Measurements from ENCODE around the gene ACTR6. TPM values are rescaled to one million over a fixed set of nuclear protein-coding genes. Genes with fewer than 3 reads are reported as not detected.
"Not testable (repeated sequence)": the region's sequence is repeated elsewhere in the genome, so short reads cannot be mapped to it uniquely, and the experiment has no call there.

ACTR6 gene
- polyA plus RNA-seq, 6 donors from 2014 or later: 29.3 to 40.0 (median 34.9) TPM

- no peak overlapping the region for H3K27ac Mint-ChIP-seq
- peaks cover 0 to 4% of the 10 kb centered on the region in 2 donors for H3K36me3 Mint-ChIP-seq
- H3K4me1 Mint-ChIP-seq: peaks cover 9 to 10% (median 10%) of the 10 kb centered on the region in 3 donors
- DNase-seq (no peak), ATAC-seq (ENCODE audit: low read depth in 2 of 2) (no peak)
- H3K4me3 Mint-ChIP-seq: no peak overlapping the region
- H3K9me3 Mint-ChIP-seq: no peaks in the 10 kb centered on the region
- H3K27me3 Mint-ChIP-seq: no peaks in the 10 kb centered on the region
Measured at GRCh38 chr12:100168562-100168961, 32.1 kb upstream of the ACTR6 start.

- peaks cover 1 to 2% (median 2%) of the 10 kb centered on the region in 3 donors for H3K4me1 Mint-ChIP-seq
- no peak for DNase-seq
- H3K36me3 Mint-ChIP-seq: peaks cover 0 to 4% of the 10 kb centered on the region in 2 donors
- no peak for ATAC-seq (ENCODE audit: low read depth in 2 of 2)
- no peak overlapping the region for H3K27ac Mint-ChIP-seq
- no peaks in the 10 kb centered on the region for H3K9me3 Mint-ChIP-seq
- H3K27me3 Mint-ChIP-seq: no peaks in the 10 kb centered on the region
- peak overlapping the region in 1 of 8 donors; percentile 61 for H3K4me3 Mint-ChIP-seq
Measured at GRCh38 chr12:100169345-100169744, 31.3 kb upstream of the ACTR6 start.

GRCh38 chr12:100170313-100170858 lies 30.2 kb upstream of the ACTR6 start:
- Mint-ChIP-seq H3K27me3 (no peaks in the 10 kb centered on the region), H3K27ac (peak overlapping the region in 3 of 6 donors; percentile 28 to 67 (median 44)), H3K4me1 (no peaks in the 10 kb centered on the region), H3K36me3 (peaks cover 0 to 4% of the 10 kb centered on the region in 2 donors), H3K9me3 (no peaks in the 10 kb centered on the region), H3K4me3 (no peak overlapping the region)
- DNase-seq (no peak), ATAC-seq (ENCODE audit: low read depth in 2 of 2) (no peak)

- Mint-ChIP-seq H3K9me3 (no peaks in the 10 kb centered on the region), H3K36me3 (peaks cover 0 to 4% of the 10 kb centered on the region in 2 donors), H3K27me3 (no peaks in the 10 kb centered on the region), H3K4me3 (no peak overlapping the region), H3K27ac (no peak overlapping the region), H3K4me1 (no peaks in the 10 kb centered on the region)
- no peak for DNase-seq
- ATAC-seq (ENCODE audit: low read depth in 2 of 2): no peak
Measured at GRCh38 chr12:100171248-100171647, 29.4 kb upstream of the ACTR6 start.

- no peaks in the 10 kb centered on the region for H3K27me3 Mint-ChIP-seq
- H3K4me1 Mint-ChIP-seq: no peaks in the 10 kb centered on the region
- peaks cover 0 to 4% of the 10 kb centered on the region in 2 donors for H3K36me3 Mint-ChIP-seq
- H3K27ac Mint-ChIP-seq: no peak overlapping the region
- no peak for DNase-seq
- no peaks in the 10 kb centered on the region for H3K9me3 Mint-ChIP-seq
- no peak for ATAC-seq (ENCODE audit: low read depth in 2 of 2)
- H3K4me3 Mint-ChIP-seq: no peak overlapping the region
Measured at GRCh38 chr12:100173111-100173510, 27.5 kb upstream of the ACTR6 start.

- no peak for ATAC-seq (ENCODE audit: low read depth in 2 of 2)
- Mint-ChIP-seq H3K4me3 (no peak overlapping the region), H3K27me3 (no peaks in the 10 kb centered on the region), H3K4me1 (no peaks in the 10 kb centered on the region), H3K27ac (no peak overlapping the region), H3K36me3 (peaks cover 7 to 10% of the 10 kb centered on the region in 2 donors), H3K9me3 (no peaks in the 10 kb centered on the region)
- no peak for DNase-seq
Measured at GRCh38 chr12:100174495-100174894, 26.1 kb upstream of the ACTR6 start.

- DNase-seq; H3K36me3 Mint-ChIP-seq; H3K4me1 Mint-ChIP-seq; ATAC-seq (ENCODE audit: low read depth in 2 of 2); H3K27ac Mint-ChIP-seq; H3K9me3 Mint-ChIP-seq; H3K4me3 Mint-ChIP-seq; H3K27me3 Mint-ChIP-seq: not testable (repeated sequence)
Measured at GRCh38 chr12:100176493-100176892, 24.1 kb upstream of the ACTR6 start.

- Mint-ChIP-seq H3K4me1 (peaks cover 0 to 11% (median 3%) of the 10 kb centered on the region in 3 donors), H3K4me3 (no peak overlapping the region), H3K27me3 (no peaks in the 10 kb centered on the region), H3K36me3 (peaks cover 8 to 10% of the 10 kb centered on the region in 2 donors), H3K9me3 (no peaks in the 10 kb centered on the region), H3K27ac (no peak overlapping the region)
- no peak for DNase-seq
- no peak for ATAC-seq (ENCODE audit: low read depth in 2 of 2)
Measured at GRCh38 chr12:100179252-100179651, 21.4 kb upstream of the ACTR6 start.

- H3K4me1 Mint-ChIP-seq: peaks cover 6 to 22% (median 10%) of the 10 kb centered on the region in 3 donors
- H3K9me3 Mint-ChIP-seq: peaks cover 0 to 3% (median 0%) of the 10 kb centered on the region in 7 donors
- DNase-seq (no peak), ATAC-seq (ENCODE audit: low read depth in 2 of 2) (no peak)
- H3K27me3 Mint-ChIP-seq: no peaks in the 10 kb centered on the region
- peaks cover 16 to 17% of the 10 kb centered on the region in 2 donors for H3K36me3 Mint-ChIP-seq
- peak overlapping the region in 1 of 6 donors; percentile 51 for H3K27ac Mint-ChIP-seq
- H3K4me3 Mint-ChIP-seq: no peak overlapping the region
Measured at GRCh38 chr12:100184549-100185145, 16.0 kb upstream of the ACTR6 start.

GRCh38 chr12:100185361-100185894 lies 15.2 kb upstream of the ACTR6 start:
- peaks cover 16 to 18% of the 10 kb centered on the region in 2 donors for H3K36me3 Mint-ChIP-seq
- peaks cover 6 to 22% (median 10%) of the 10 kb centered on the region in 3 donors for H3K4me1 Mint-ChIP-seq
- no peaks in the 10 kb centered on the region for H3K27me3 Mint-ChIP-seq
- H3K27ac Mint-ChIP-seq: peak overlapping the region in 1 of 6 donors; percentile 78
- DNase-seq (no peak), ATAC-seq (ENCODE audit: low read depth in 2 of 2) (no peak)
- no peak overlapping the region for H3K4me3 Mint-ChIP-seq
- H3K9me3 Mint-ChIP-seq: peaks cover 0 to 3% (median 0%) of the 10 kb centered on the region in 7 donors

GRCh38 chr12:100186071-100186470 lies 14.5 kb upstream of the ACTR6 start:
- Mint-ChIP-seq H3K27me3 (no peaks in the 10 kb centered on the region), H3K9me3 (peaks cover 0 to 3% (median 0%) of the 10 kb centered on the region in 7 donors), H3K4me3 (no peak overlapping the region), H3K4me1 (peaks cover 6 to 23% (median 10%) of the 10 kb centered on the region in 3 donors), H3K27ac (no peak overlapping the region), H3K36me3 (peaks cover 16 to 18% of the 10 kb centered on the region in 2 donors)
- DNase-seq (no peak), ATAC-seq (ENCODE audit: low read depth in 2 of 2) (no peak)

GRCh38 chr12:100187068-100187467 lies 13.5 kb upstream of the ACTR6 start:
- Mint-ChIP-seq H3K9me3 (peaks cover 0 to 3% (median 0%) of the 10 kb centered on the region in 7 donors), H3K27me3 (no peaks in the 10 kb centered on the region), H3K4me1 (peaks cover 6 to 30% (median 10%) of the 10 kb centered on the region in 3 donors), H3K4me3 (no peak overlapping the region), H3K36me3 (peaks cover 16 to 18% of the 10 kb centered on the region in 2 donors), H3K27ac (no peak overlapping the region)
- ATAC-seq (ENCODE audit: low read depth in 2 of 2): no peak
- no peak for DNase-seq

GRCh38 chr12:100187857-100188519 lies 12.6 kb upstream of the ACTR6 start:
- H3K9me3 Mint-ChIP-seq: peaks cover 0 to 3% (median 0%) of the 10 kb centered on the region in 7 donors

More at GRCh38 chr12:100187857-100188519, 12.6 kb upstream of the ACTR6 start:
- Mint-ChIP-seq H3K27ac (peak overlapping the region in 1 of 6 donors; percentile 33), H3K27me3 (no peaks in the 10 kb centered on the region), H3K36me3 (peaks cover 16 to 18% of the 10 kb centered on the region in 2 donors), H3K4me3 (no peak overlapping the region), H3K4me1 (peaks cover 6 to 31% (median 10%) of the 10 kb centered on the region in 3 donors)
- DNase-seq (no peak), ATAC-seq (ENCODE audit: low read depth in 2 of 2) (no peak)

All from naive B cell (primary cell).